MM.1S (cell line): ENCODE measurements around the gene RANBP2.

Experiments used
- EZH2 ChIP-seq: fragments of 300-600 bp; sonication (generic); optimal IDR thresholded peaks from 2 replicates; pipeline ENCODE3; 2017; ENCODE audit warnings: low read depth, mild to moderate bottlenecking, antibody characterized with exemption, low read length, mixed read lengths
- EZH2phosphoT487 ChIP-seq: fragments of 300-600 bp; sonication (generic); IDR thresholded peaks from 2 replicates; pipeline ENCODE4 v1.6.1; 2018; ENCODE audit warnings: antibody characterized with exemption, low read length
- TF ChIP-seq, protein P1 (sequence below): fragments of 300-600 bp; sonication (generic); IDR thresholded peaks from 2 replicates; pipeline ENCODE4 v1.5.1; 2016; ENCODE audit warnings: antibody characterized with exemption, low read length, mixed read lengths

- TF ChIP-seq EZH2 (no peak), EZH2phosphoT487 (no peak)
- TF ChIP-seq, protein P1, sequence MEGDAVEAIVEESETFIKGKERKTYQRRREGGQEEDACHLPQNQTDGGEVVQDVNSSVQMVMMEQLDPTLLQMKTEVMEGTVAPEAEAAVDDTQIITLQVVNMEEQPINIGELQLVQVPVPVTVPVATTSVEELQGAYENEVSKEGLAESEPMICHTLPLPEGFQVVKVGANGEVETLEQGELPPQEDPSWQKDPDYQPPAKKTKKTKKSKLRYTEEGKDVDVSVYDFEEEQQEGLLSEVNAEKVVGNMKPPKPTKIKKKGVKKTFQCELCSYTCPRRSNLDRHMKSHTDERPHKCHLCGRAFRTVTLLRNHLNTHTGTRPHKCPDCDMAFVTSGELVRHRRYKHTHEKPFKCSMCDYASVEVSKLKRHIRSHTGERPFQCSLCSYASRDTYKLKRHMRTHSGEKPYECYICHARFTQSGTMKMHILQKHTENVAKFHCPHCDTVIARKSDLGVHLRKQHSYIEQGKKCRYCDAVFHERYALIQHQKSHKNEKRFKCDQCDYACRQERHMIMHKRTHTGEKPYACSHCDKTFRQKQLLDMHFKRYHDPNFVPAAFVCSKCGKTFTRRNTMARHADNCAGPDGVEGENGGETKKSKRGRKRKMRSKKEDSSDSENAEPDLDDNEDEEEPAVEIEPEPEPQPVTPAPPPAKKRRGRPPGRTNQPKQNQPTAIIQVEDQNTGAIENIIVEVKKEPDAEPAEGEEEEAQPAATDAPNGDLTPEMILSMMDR, result no peak
These were observed 12.0 kb upstream of the RANBP2 start for GRCh38 chr2:108707300-108707699.
